HEK293 (cell line): Measurements from ENCODE around the gene CRB2.
A peak's percentile ranks its signal among the peaks of the same experiment; 100 is the strongest.

Experiments
- CTCF ChIA-PET: fragments of 350-600 bp; formaldehyde crosslinking; extraction: SDS; loops from one replicate; lab custom pipeline; 2021; ENCODE audit warnings: antibody characterized with exemption; lab: Yijun Ruan, JAX
- POLR2A ChIA-PET: fragments of 300-600 bp; formaldehyde crosslinking; extraction: SDS; loops from one replicate; lab custom pipeline; 2020; ENCODE audit warnings: antibody characterized with exemption, inconsistent platforms; lab: Yijun Ruan, JAX
- H3K27ac ChIP-seq: fragments of 200-500 bp; sonication (Bioruptor generic); 2 replicates; pipeline ENCODE4 v1.5.1; 2014; ENCODE audit warnings: low read depth, low read length, control low read depth, inconsistent platforms; ENCODE audit errors: extremely low read depth
- H3K36me3 ChIP-seq, 2 experiments: fragments of 200-500 bp in 1 of 2; sonication (Bioruptor generic) in 1 of 2; 1 replicate in 1 of 2; 2 replicates in 1 of 2; pipeline ENCODE4 v1.5.1; 2014 to 2017; ENCODE audit warnings: inconsistent platforms in 2 of 2, low read length in 2 of 2; ENCODE audit not compliant: control insufficient read depth in 2 of 2, insufficient read depth in 1 of 2
- H3K4me1 ChIP-seq: fragments of 200-500 bp; sonication (Bioruptor generic); 2 replicates; pipeline ENCODE4 v1.5.1; 2014; ENCODE audit warnings: mild to moderate bottlenecking, low read length, inconsistent platforms; ENCODE audit not compliant: control insufficient read depth, insufficient read depth
- H3K4me3 ChIP-seq: 2 replicates; pipeline ENCODE4 v1.5.1; 2011; ENCODE audit warnings: low read depth, mild to moderate bottlenecking, control low read depth, low read length, moderate library complexity
- H3K9me3 ChIP-seq: fragments of 200-500 bp; sonication (Bioruptor generic); 2 replicates; pipeline ENCODE4 v1.5.1; 2014; ENCODE audit warnings: low read depth, low read length, inconsistent platforms; ENCODE audit not compliant: control insufficient read depth, insufficient read depth
- INSM2 ChIP-seq: fragments of 450-650 bp; formaldehyde crosslinking; IDR thresholded peaks from 2 replicates; pipeline ENCODE4 v1.5.1; 2016; ENCODE audit warnings: missing biosample characterization, missing genetic modification characterization
- OVOL3 ChIP-seq: fragments of 450-650 bp; formaldehyde crosslinking; IDR thresholded peaks from 2 replicates; pipeline ENCODE4 v1.5.1; 2016; ENCODE audit warnings: missing biosample characterization, missing genetic modification characterization
- PRDM1 ChIP-seq: fragments of 450-650 bp; formaldehyde crosslinking; IDR thresholded peaks from 2 replicates; pipeline ENCODE4; 2016; ENCODE audit warnings: missing biosample characterization, missing genetic modification characterization
- REPIN1 ChIP-seq: fragments of 450-650 bp; formaldehyde crosslinking; IDR thresholded peaks from 2 replicates; pipeline ENCODE4 v1.5.1; 2017; ENCODE audit warnings: missing biosample characterization, missing genetic modification characterization, low read depth
- SCRT2 ChIP-seq: fragments of 450-650 bp; formaldehyde crosslinking; IDR thresholded peaks from 2 replicates; pipeline ENCODE4 v1.5.1; 2016; ENCODE audit warnings: missing biosample characterization, missing genetic modification characterization
- SP3 ChIP-seq: fragments of 450-650 bp; formaldehyde crosslinking; IDR thresholded peaks from 2 replicates; pipeline ENCODE4 v1.5.1; 2016; ENCODE audit warnings: missing biosample characterization, missing genetic modification characterization
- TRIM28 ChIP-seq: IDR thresholded peaks from 2 replicates; pipeline ENCODE4 v1.6.1; 2011; ENCODE audit warnings: low read length, control low read depth, borderline replicate concordance
- ZBTB20 ChIP-seq: fragments of 450-650 bp; formaldehyde crosslinking; IDR thresholded peaks from 2 replicates; pipeline ENCODE4 v1.5.1; 2016; ENCODE audit warnings: missing biosample characterization, missing genetic modification characterization
- ZBTB49 ChIP-seq: fragments of 450-650 bp; formaldehyde crosslinking; IDR thresholded peaks from 2 replicates; pipeline ENCODE4 v1.5.1; 2016; ENCODE audit warnings: missing biosample characterization, missing genetic modification characterization, low read depth
- ZBTB8A ChIP-seq: fragments of 450-650 bp; formaldehyde crosslinking; IDR thresholded peaks from 2 replicates; pipeline ENCODE4 v1.5.1; 2016; ENCODE audit warnings: missing biosample characterization, missing genetic modification characterization
- ZEB2 ChIP-seq: fragments of 450-650 bp; formaldehyde crosslinking; IDR thresholded peaks from 2 replicates; pipeline ENCODE4 v1.5.1; 2016; ENCODE audit warnings: missing biosample characterization, missing genetic modification characterization
- ZFP3 ChIP-seq: fragments of 450-650 bp; formaldehyde crosslinking; IDR thresholded peaks from 2 replicates; pipeline ENCODE4 v1.5.1; 2016; ENCODE audit warnings: low read depth, missing biosample characterization, missing genetic modification characterization
- ZNF132 ChIP-seq: fragments of 450-650 bp; formaldehyde crosslinking; IDR thresholded peaks from 2 replicates; pipeline ENCODE4 v1.5.1; 2017; ENCODE audit warnings: missing biosample characterization, missing genetic modification characterization, borderline replicate concordance
- ZNF157 ChIP-seq: fragments of 450-650 bp; formaldehyde crosslinking; IDR thresholded peaks from 2 replicates; pipeline ENCODE4 v1.5.1; 2016; ENCODE audit warnings: missing biosample characterization, missing genetic modification characterization
- ZNF391 ChIP-seq: fragments of 450-650 bp; formaldehyde crosslinking; IDR thresholded peaks from 2 replicates; pipeline ENCODE4 v1.5.1; 2016; ENCODE audit warnings: low read depth, missing biosample characterization, missing genetic modification characterization, borderline replicate concordance
- ZNF426 ChIP-seq: fragments of 450-650 bp; formaldehyde crosslinking; IDR thresholded peaks from 2 replicates; pipeline ENCODE4 v1.5.1; 2017; ENCODE audit warnings: missing biosample characterization, missing genetic modification characterization, mild to moderate bottlenecking, inconsistent platforms, moderate library complexity
- ZNF48 ChIP-seq: fragments of 450-650 bp; formaldehyde crosslinking; IDR thresholded peaks from 2 replicates; pipeline ENCODE4 v1.5.1; 2016; ENCODE audit warnings: missing biosample characterization, missing genetic modification characterization
- ZNF558 ChIP-seq: fragments of 450-650 bp; formaldehyde crosslinking; IDR thresholded peaks from 2 replicates; pipeline ENCODE4 v1.5.1; 2016; ENCODE audit warnings: missing biosample characterization, missing genetic modification characterization
- ZNF768 ChIP-seq: fragments of 450-650 bp; formaldehyde crosslinking; IDR thresholded peaks from 2 replicates; pipeline ENCODE4 v1.5.1; 2018; ENCODE audit warnings: missing biosample characterization, mild to moderate bottlenecking, missing genetic modification characterization
- TF ChIP-seq, protein P1 (sequence below): fragments of 450-650 bp; formaldehyde crosslinking; IDR thresholded peaks from 2 replicates; pipeline ENCODE4 v1.5.1; 2016; ENCODE audit warnings: missing biosample characterization, missing genetic modification characterization
- TF ChIP-seq, protein P2 (sequence below): fragments of 450-650 bp; formaldehyde crosslinking; IDR thresholded peaks from 2 replicates; pipeline ENCODE4 v1.5.1; 2016; ENCODE audit warnings: missing biosample characterization, missing genetic modification characterization
- TF ChIP-seq, protein P3 (sequence below): fragments of 450-650 bp; formaldehyde crosslinking; IDR thresholded peaks from 2 replicates; pipeline ENCODE4 v1.5.1; 2016; ENCODE audit warnings: missing biosample characterization, missing genetic modification characterization

Gene CRB2

GRCh38 chr9:123424552-123425225 lies 68.7 kb downstream of the CRB2 start:
- H3K4me3 ChIP-seq: no peak overlapping the region
- ChIA-PET CTCF (interaction anchor here (0.6 kb wide), 1 partner anchor 23 kb away, joined by 4 read pairs; no protein-coding TSS in a partner anchor), POLR2A (no interaction called here)
- H3K27ac ChIP-seq: no peak overlapping the region
- TF ChIP-seq, protein P1, sequence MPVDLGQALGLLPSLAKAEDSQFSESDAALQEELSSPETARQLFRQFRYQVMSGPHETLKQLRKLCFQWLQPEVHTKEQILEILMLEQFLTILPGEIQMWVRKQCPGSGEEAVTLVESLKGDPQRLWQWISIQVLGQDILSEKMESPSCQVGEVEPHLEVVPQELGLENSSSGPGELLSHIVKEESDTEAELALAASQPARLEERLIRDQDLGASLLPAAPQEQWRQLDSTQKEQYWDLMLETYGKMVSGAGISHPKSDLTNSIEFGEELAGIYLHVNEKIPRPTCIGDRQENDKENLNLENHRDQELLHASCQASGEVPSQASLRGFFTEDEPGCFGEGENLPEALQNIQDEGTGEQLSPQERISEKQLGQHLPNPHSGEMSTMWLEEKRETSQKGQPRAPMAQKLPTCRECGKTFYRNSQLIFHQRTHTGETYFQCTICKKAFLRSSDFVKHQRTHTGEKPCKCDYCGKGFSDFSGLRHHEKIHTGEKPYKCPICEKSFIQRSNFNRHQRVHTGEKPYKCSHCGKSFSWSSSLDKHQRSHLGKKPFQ (tag by site-specific recombination): no peak
- TF ChIP-seq ZNF768 (tag by site-specific recombination): 0 out of 2 replicates have a peak, but pooled peaks have one; percentile 23
- no peaks in the 10 kb centered on the region for H3K9me3 ChIP-seq
- peaks cover 0 to 5% of the 10 kb centered on the region in 2 experiments; a peak in 1 of 3 replicates for H3K36me3 ChIP-seq
- H3K4me1 ChIP-seq: no peaks in the 10 kb centered on the region

GRCh38 chr9:123425261-123425821 lies 69.3 kb downstream of the CRB2 start:
- no peak for TF ChIP-seq ZNF426 (tag by site-specific recombination)
- no peak for TF ChIP-seq OVOL3 (tag by site-specific recombination)
- no peak for TF ChIP-seq INSM2 (tag by site-specific recombination)
- TF ChIP-seq ZNF157 (tag by site-specific recombination): no peak
- TF ChIP-seq TRIM28: no peak
- TF ChIP-seq ZBTB49 (tag by site-specific recombination): no peak
- TF ChIP-seq PRDM1: no peak
- TF ChIP-seq REPIN1 (tag by site-specific recombination): no peak
- TF ChIP-seq, protein P2, sequence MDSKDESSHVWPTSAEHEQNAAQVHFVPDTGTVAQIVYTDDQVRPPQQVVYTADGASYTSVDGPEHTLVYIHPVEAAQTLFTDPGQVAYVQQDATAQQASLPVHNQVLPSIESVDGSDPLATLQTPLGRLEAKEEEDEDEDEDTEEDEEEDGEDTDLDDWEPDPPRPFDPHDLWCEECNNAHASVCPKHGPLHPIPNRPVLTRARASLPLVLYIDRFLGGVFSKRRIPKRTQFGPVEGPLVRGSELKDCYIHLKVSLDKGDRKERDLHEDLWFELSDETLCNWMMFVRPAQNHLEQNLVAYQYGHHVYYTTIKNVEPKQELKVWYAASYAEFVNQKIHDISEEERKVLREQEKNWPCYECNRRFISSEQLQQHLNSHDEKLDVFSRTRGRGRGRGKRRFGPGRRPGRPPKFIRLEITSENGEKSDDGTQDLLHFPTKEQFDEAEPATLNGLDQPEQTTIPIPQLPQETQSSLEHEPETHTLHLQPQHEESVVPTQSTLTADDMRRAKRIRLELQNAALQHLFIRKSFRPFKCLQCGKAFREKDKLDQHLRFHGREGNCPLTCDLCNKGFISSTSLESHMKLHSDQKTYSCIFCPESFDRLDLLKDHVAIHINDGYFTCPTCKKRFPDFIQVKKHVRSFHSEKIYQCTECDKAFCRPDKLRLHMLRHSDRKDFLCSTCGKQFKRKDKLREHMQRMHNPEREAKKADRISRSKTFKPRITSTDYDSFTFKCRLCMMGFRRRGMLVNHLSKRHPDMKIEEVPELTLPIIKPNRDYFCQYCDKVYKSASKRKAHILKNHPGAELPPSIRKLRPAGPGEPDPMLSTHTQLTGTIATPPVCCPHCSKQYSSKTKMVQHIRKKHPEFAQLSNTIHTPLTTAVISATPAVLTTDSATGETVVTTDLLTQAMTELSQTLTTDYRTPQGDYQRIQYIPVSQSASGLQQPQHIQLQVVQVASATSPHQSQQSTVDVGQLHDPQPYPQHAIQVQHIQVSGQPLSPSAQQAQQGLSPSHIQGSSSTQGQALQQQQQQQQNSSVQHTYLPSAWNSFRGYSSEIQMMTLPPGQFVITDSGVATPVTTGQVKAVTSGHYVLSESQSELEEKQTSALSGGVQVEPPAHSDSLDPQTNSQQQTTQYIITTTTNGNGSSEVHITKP (tag by site-specific recombination): no peak
- TF ChIP-seq SP3 (tag by site-specific recombination): no peak
- no peak for TF ChIP-seq ZNF132
- no peak for TF ChIP-seq ZNF558 (tag by site-specific recombination)
- no peak for TF ChIP-seq ZBTB8A (tag by site-specific recombination)
- TF ChIP-seq ZNF391 (tag by site-specific recombination): no peak
- TF ChIP-seq ZFP3 (tag by site-specific recombination): no peak
- TF ChIP-seq SCRT2 (tag by site-specific recombination): no peak
- no peak for TF ChIP-seq ZBTB20 (tag by site-specific recombination)
- no peak for TF ChIP-seq ZEB2 (tag by site-specific recombination)
- TF ChIP-seq, protein P3, sequence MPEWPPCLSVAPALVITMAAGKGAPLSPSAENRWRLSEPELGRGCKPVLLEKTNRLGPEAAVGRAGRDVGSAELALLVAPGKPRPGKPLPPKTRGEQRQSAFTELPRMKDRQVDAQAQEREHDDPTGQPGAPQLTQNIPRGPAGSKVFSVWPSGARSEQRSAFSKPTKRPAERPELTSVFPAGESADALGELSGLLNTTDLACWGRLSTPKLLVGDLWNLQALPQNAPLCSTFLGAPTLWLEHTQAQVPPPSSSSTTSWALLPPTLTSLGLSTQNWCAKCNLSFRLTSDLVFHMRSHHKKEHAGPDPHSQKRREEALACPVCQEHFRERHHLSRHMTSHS (tag by site-specific recombination): no peak
- TF ChIP-seq ZNF48 (tag by site-specific recombination): no peak
- H3K36me3 ChIP-seq: no peaks in the 10 kb centered on the region
- ChIA-PET POLR2A (no interaction called here), CTCF (no interaction called here)
- H3K4me3 ChIP-seq: no peak overlapping the region
- H3K4me1 ChIP-seq: no peaks in the 10 kb centered on the region
- H3K9me3 ChIP-seq: no peaks in the 10 kb centered on the region
- H3K27ac ChIP-seq: no peak overlapping the region
